GM18505 (cell line): Measurements from ENCODE around the gene ADSS1.

Experiments used
- ATAC-seq: cut with Tn5 transposase; IDR thresholded peaks from one replicate; pipeline ENCODE4 v1.9.1; 2021; ENCODE audit not compliant: unreplicated experiment
- POLR2A ChIP-seq: IDR thresholded peaks from 4 replicates; pipeline ENCODE4 v1.6.1; 2011; ENCODE audit warnings: borderline replicate concordance; ENCODE audit not compliant: insufficient read depth, insufficient read length; ENCODE audit errors: extremely low read depth

ADSS1 gene

DNA sequence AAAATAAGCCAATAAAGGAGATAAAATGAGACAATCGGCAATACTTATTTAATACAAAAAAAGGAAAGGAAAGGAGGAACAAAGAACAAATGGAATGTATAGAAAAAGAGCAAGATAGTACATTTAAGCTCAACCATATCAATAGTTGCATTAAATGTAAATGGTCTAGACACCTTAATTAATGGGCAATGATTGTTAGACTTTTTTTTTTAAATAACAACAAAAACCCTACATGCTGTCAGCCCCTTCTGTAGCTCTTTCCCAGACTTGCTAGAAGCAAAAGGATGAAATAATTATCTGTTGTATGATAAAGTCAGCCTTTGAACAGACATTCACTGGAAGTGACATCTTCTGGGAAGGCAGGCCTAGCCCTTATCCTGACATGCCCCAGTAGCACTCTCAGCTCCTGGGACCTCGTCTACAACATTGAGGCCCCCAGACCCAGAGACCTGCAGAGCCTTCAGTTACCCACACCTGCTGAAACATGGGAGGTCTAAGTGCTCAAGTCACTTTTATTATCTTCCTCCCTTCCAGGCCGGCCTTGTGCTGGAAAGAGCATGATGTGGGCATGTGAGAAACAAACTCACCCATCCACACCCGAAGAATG, 42.3 kb downstream of the ADSS1 start:
- no peak for TF ChIP-seq POLR2A
- no peak for ATAC-seq

DNA sequence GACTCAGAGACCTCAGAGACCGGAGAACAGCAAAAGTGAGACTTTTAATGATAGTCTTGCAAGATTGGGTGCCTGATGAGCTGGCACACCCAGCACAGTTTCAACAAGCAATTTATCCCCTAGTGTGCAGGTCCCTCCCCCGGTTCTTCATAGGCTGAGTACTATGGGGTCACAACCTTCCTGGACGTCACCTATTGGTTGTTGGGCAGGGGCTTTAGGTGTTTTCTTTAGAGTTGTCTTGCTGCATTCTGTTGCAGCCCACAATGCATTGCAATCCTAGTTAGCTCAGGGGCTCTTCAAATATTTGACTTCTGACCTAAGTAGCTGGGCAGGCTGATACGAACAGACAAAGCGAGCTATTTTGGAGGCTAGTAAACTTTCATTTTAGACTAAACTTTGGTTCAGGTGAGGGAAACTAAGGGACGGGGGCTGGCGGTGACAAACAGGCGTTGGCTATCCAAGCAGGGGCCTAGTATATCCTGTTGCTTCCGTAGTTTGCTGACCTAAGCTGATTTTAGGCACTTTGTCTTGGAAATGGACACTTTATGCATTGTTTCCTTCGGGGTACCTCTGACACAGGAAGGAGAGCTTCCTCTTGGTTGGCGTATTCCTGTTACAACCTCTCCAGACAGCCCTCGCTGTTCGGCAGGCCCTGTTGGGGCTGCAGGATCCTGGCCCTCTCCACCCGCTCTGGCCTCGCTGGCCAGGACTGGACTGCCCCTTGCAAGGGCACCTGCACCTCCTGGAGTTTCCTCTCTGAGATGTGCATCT, 43.0 kb downstream of the ADSS1 start:
- TF ChIP-seq POLR2A = no peak
- ATAC-seq = no peak

DNA sequence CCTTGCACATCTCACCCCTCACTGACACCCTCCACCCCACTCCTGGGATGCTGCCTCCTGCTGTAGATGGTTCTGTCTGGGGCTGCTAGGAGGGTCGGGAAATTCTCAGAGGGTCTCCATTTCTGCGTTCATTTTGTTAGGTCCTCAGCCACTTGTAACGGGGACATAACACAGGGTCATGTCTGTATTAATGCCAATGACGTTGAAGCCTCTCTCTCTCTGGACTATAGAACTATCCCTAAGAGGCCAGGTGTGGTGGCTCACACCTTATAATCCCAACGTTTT, 43.5 kb downstream of the ADSS1 start:
- ATAC-seq = no peak
- no peak for TF ChIP-seq POLR2A

DNA sequence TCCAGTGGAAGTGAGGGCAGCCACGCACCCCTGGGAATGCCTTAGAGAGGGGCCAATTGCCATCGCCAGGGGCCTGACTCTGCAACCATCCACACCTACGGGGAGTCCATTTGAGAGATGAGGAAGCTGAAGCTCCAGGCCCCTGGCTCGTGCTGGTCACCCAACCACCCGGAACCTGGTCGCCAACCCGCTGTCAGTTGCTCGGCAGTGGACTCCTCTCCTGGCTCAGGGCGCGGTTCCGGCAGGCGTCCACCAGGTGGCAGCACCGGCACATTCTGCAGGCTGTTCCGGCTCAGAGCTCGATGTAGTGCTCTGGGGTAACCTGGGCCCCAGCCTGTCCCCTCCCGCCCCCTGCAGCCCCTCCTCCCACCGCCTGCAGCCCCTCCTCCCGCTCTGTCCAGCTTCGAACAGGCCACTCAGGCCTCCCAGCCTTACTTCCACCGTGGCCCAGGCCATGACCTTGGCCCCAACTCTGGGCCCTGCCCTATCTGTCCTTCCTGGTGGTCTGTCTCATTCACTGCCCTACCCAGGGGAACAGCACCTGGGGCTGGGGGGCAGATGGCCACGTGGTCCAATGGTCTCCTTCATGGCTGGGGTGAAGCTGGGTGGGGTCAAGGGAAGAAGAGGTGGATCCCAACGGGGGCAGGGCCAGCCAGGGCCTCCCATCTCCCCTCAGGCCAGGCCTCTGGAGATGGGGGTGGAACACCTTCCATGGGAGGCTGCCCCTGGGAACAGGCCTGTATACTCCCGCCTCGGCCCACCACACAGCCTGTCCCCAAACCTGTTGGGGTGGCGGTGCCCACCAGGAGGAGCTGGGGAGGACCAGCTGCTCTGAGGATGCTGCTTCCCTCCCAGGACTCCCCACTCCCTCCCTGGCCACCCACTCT, 44.7 kb downstream of the ADSS1 start:
- TF ChIP-seq POLR2A = no peak
- ATAC-seq = peak; percentile 68

DNA sequence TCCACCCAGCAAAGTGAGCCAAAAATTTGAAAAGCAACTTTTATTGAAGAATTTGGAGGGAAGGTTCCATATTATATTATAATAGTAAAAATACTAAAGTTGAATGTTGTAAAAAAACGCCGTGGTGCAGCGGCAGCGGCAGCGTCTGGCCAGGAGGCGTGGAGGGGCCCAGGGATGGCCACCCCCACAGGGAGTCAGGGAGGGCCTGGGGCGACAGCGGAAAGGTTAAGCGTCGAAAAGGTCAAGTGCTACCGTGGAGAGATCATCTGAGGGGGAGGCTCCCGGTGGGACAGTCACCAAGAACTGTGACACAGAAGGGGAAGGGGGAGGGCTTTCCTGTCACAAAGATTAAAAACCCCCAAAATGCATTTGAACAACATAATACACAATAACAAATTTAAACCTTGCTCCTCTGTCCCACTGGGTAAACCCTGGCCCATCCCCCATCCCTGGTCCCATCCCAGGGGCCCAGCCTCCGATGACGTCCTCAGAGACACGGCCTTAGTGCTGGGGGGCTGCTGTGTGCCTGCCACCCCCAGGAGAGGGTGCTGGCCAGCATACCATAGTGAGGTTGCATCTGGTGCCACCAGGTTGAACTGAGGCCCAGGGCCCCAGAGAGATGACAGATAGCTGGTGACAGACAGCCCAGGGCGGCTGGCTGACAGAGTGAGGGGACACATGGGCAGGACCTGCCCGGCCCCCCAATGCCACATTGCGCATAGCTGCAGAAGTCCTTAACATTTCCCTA, 45.5 kb downstream of the ADSS1 start:
- no peak for ATAC-seq
- no peak for TF ChIP-seq POLR2A

DNA sequence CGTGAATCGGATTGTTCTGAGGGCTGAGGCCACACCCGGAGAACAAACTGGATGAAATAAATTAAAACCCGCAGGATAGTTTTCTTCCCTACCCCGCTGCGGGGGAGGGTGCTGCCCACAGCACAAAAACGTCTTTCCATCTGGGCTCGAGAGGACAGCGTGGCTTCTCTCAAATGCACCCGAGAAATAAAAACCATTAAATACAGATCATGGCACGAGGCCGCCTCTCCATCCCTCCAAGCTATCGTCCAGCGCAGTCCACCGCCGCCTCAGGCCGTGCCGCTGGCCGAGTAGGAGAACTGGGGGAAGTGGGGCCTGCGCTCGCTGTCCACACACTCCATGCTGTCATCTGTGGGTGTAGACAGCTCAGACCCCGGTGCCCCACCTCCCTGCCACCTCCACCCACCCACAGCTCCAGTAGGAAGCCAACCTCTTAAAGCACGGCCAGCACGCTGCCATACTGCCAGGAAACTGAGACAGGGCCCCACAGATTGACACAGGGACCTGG, 46.1 kb downstream of the ADSS1 start:
- no peak for TF ChIP-seq POLR2A
- ATAC-seq = no peak

DNA sequence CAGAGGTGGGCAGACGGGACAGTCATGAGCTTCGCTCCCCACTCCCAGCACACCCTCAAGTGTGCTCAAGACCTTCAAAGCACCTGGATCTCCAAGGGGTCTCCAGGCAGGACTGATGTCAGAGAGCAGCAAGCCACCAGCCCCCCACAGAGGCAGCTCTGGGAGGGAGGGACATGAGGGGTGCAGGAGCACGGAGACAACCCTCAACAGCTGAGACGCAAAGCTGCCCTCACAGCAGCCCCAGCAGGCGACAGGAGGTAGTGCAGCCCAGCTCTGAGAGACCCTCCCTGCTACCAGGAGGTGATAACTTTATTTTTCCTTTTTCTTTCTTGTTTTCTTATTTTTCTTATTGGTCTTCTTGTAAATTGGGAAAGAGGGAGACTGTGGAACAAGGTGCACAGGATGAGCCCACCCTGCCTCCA, 46.8 kb downstream of the ADSS1 start:
- TF ChIP-seq POLR2A = no peak
- no peak for ATAC-seq

DNA sequence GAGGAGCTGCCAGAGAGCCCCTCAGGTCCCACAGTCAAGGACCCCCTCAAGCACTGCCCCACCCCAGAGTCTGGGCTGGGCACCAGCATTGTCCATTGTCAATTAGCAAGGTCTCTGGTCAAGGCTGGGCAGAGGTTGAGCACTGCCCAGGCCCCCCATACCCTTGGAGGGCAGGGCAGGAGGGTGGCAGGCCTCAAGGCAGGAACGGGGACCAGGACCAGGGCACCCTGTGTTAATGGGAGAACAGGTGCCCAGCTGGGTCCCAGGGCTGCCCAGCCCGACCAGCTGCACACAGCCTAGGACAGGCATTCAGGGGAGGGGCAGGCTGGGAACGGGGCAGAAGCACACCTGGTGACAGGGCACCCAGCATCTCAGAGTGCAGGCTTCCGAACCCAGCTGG, 47.3 kb downstream of the ADSS1 start:
- TF ChIP-seq POLR2A = no peak
- no peak for ATAC-seq

DNA sequence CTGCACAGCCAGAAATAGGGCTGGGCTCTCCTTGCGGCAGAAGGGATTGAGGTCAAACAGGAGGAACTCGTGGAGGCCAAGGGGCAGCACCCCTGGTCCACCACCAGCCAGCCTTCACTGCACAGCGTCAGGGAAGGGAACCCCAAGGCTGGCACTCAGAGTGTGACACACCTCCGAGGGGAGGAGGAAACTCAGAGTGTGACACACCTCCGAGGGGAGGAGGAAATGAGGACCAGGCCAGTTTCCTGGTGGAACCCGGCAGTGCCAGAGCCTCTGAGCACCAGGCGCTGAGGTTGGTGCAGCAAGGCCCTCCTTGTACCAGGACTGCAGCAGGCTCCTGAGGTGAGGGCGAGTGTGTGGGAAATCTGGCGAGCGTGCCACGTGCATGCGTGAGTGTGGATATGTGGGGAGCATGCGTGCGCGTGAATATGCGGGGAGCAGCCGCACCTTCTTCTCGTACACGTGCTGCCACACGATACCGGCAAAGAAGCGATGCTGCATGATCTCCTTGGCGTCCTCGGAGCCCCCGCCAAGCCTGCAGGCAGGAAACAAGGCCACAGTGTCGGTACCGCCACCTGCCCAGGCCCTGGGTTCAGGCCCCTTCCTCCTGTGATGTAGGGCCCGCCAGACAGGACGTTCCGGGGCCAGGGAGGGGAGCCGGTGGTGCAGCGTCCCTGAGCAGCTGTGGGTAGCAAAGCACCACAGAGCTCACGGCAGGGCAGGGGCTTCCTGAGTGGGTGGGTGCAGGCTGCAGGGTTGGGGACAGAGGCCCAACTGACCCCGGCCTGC, 48.1 kb downstream of the ADSS1 start:
- no peak for ATAC-seq
- no peak for TF ChIP-seq POLR2A

DNA sequence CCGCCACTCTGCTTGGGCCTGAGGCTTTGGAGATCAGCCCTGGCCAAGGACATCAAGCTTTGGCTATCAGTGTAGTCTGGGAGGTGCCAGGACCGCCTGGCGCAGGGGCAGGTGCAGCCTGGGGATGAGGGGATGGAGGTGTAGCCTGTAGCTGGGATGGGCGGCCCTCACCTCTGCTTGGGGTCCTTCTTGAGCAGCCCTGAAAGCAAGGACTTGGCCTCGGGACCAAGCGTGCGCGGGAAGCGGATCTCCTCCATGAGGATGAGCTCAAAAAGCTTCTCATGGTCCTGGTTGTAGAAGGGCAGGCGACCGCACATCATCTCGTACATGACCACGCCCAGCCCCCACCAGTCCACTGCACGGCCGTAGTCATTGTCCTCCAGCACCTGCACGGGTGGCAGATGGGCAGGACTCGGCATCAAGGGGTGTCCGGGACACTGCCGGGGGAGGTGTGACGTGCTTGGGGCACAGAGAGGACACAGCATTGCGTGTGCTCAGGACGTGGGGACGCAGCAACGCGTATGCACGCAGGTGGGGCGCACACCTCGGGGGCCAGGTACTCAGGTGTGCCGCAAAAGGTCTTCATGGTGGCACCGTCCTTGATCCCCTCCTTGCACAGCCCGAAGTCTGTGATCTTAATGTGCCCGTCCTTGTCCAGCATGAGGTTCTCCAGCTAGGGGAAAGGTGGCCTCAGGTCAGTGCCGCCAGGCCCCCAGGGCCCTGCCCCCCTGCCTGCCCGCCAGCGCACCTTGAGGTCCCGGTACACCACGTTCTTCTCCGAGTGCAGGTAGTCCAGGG, 48.9 kb downstream of the ADSS1 start:
- ATAC-seq = no peak
- no peak for TF ChIP-seq POLR2A

DNA sequence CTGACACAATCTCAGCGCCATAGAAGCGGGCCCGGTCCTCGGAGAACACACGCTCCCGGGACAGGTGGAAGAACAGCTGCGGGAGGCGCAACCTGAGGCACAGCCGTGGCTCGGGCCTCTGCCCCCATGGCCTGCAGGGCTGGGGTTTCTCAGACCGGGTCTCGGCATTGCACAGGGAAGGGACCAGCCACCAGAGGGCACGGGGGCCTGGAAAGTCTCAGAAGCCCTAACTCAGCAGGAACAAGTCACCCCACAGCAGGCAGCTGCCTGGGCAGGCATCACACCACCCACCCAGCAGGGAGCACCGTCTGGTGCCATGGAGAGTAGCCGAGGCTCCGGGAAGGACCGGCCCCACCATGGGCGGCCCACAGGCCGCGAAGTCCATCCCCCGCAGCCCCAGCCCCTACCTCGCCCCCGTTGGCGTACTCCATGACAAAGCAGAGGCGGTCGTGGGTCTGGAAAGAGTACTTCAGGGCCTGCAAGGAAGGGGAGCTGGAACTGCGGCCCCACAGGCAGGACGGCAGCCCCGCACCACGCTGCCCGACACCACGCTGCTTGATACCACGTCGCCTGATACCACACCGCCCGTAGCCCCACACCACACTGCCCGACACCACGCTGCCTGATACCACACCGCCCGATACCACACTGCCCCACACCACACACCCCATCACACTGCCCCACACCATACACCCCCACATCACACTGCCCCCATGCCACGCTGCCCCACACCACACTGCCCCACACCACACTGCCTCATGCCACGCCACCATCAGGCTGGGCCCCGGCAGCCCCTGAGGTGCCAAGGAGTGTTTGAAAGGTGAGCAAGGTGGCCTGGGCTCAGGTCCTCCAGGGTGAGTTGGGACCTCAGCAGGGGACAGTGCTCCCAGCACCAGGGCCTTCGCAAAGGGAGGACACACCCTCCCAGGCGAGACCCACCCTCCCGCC, 49.8 kb downstream of the ADSS1 start:
- TF ChIP-seq POLR2A = no peak

DNA sequence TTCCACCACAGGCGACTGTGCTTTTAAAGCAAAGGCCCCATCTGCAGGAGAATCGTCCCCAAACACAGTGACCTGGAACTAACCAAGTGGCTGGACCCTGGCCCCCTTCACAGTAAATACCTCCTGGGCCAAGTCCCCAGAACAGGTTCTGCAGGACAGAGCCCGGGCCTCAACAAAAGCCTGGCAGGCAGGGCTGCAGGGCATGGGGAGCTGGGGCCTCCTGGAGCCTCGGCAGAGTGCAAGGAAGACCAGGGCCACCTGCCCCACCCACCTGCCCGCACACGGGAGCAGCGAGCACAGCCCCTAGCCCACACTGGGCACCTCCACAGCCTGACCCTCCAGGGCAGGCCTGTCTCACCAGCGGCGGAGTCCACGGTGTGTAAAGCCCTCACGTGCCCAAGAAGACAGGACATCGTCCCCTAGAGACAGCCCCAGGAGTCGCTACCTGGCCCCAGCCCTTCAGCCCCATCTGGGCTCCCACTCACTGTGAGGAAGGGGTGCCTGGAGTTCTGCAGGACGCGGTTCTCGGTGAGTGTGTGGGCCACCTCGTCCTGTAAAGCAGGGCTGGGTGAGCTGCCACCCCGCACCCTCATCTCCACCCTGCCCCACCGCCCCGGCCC, 50.5 kb downstream of the ADSS1 start:
- ATAC-seq = no peak
- TF ChIP-seq POLR2A = peak; percentile 21

More for the DNA sequence above, 49.8 kb downstream of the ADSS1 start:
- ATAC-seq = no peak
